ENCODE measurements around the gene ARMC12.
"Not testable (repeated sequence)": the region's sequence is repeated elsewhere in the genome, so short reads cannot be mapped to it uniquely, and the experiment has no call there.

ARMC12 gene, protein sequence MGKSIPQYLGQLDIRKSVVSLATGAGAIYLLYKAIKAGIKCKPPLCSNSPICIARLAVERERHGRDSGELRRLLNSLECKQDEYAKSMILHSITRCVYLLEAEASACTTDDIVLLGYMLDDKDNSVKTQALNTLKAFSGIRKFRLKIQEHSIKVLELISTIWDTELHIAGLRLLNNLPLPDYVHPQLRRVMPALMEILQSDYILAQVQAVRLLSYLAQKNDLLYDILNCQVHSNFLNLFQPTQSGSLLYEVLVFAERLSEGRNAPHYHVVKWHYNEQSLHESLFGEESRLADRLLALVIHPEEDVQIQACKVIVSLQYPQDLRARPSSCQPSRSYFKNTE

DNA sequence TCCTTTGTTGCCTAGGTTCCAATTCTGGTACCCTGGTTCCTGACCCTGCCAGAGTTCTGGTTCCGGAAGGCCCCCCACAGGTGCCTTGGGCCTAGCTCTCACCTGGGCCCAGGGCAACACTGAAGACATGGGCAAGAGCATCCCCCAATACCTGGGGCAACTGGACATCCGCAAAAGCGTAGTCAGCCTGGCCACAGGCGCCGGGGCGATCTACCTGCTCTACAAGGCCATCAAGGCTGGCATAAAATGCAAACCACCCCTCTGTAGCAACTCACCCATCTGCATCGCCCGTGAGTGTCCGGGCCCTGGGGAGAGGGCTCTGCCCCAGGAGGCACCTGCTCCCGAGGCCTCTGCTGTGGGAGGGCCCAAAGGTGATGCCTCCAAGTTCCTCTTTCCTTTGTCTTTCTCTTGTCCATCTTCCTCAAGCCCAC lies at the start of gene ARMC12:
ARMC12 (plus strand) TSS at position 51 of the 431 bp plus-strand sequence; CDS start at position 128, 77 bp downstream.
- in situ Hi-C loops (cut with HindIII; ENCODE audit: low pct_ligation_motif_present, low pct_unique_long_range_greater_than_20kb, low sequenced_read_pairs) = loop anchor here (25.0 kb wide), 1 partner anchor 175 kb away; no protein-coding TSS in a partner anchor
- no peak for DNase-seq

DNA sequence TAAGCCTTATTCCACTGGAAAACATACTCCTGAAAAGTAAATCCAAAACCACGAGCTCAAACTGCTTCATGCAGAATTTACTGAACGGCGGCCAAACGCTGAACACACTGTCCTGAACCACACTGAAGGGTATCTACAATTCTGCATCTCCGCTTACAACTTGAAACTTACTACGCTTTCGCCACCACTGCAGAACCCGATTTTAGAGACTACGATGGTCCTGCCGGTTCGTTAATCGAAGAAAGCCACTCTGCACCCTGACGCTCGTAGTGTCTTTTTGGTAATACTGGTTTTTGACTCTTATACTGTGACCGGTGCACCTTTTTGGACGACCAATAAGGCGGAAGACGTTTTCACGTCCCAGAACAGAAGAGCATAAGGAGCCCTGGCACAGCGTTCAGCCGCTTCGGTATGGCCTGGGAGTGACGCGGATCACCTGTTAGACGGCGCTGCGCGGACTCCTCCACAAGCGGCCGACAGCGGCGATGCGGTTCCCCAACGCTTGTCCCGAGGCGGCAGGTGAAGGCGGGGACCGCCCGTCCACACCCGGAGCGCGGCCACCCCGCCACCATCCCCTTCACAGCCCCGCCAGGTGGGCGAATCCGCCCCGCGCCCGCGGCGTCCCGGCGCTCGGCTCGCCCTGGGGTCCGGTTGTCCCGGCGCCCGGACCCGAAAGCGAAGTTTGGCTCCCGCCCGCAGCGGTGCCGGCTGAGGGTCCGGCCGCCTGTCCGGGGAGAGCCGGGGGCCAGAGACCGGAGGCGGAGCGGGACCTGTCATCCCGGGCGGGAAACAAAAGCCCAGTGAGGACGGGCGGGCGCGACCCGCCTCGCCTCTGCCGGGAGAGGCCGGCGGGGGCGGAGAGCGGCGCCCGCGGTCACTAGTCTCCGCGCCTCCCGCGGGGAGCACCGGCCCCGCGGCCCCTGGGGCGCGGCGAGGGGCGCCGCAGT lies 48.9 kb upstream of the ARMC12 start:
- peak; percentile 52 for DNase-seq
- in situ Hi-C loops (cut with HindIII; ENCODE audit: low pct_ligation_motif_present, low pct_unique_long_range_greater_than_20kb, low sequenced_read_pairs) = no loop called here

DNA sequence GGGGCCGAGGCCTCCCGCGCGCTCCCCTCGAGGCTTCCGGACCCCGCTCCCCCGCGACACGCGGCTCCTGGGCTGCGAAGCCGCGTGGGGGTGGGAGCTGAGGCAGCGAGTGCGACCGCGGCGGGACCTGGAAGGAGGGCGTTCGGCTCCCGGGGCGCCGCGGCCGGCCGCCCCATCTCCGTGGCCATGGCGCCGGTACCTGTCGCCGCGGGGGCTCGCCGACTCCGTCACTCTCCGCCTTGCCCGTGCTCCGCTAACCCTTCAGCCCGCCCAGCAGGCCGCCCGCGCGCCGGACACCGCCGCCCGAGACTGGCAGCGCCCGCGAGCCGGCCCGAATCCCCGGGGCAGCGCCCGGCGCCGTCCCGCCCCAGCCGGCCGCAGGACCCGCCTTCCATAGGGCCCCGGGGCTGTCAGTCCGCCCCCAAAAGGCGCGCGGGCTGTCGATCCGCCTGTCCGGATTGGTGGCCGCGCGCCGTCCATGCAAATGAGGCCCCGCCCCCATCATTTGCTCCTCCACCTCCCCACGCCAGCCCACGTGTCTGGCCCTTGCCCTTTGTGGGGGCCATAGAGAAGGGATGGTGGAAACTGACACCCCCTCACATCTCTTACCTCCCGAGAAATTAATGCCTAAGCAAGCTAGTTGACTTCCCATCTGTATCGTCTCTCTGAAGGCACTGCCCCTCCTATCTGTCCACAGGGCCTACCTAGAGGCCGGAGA lies 48.1 kb upstream of the ARMC12 start, which contains the start of gene FKBP5:
FKBP5 (minus strand) TSS at position 311 of the 718 bp plus-strand sequence. CDS start 46,091 bp downstream, outside the sequence.
- DNase-seq = peak; percentile 87
- in situ Hi-C loops (cut with HindIII; ENCODE audit: low pct_ligation_motif_present, low pct_unique_long_range_greater_than_20kb, low sequenced_read_pairs) = no loop called here

DNA sequence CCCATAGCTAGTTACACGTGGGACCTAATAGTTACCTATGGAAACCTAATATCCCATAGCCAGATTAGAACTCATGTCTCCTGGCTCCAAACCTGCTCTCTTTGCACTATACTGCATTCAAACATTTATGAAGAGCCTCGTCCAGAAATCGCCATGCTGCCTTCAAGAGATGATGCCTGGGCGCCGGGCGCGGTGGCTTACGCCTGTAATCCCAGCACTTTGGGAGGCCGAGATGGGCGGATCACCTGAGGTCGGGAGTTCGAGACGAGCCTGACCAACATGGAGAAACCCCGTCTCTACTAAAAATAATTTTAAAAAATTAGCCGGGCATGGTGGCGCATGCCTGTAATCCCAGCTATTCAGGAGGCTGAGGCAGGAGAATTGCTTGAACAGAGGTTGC lies 46.8 kb upstream of the ARMC12 start:
- in situ Hi-C loops (cut with HindIII; ENCODE audit: low pct_ligation_motif_present, low pct_unique_long_range_greater_than_20kb, low sequenced_read_pairs); DNase-seq: not testable (repeated sequence)

DNA sequence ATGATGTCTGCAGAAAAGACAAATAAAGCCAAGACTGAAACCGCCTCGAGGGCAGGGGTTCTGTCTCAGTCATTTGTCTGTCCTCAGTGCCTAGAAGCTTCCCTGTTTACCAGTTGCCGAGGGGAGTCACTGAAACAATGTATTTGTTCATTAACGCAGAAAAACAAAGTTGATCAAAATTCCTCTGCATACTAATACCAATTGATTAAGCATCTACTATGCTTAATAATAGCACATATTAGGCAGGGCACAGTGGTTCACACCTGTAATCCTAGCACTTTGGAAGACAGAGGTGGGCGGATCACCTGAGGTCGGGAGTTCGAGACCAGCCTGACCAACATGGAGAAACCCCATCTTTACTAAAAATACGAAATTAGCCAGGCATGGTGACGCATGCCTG lies 46.3 kb upstream of the ARMC12 start:
- no peak for DNase-seq
- in situ Hi-C loops (cut with HindIII; ENCODE audit: low pct_ligation_motif_present, low pct_unique_long_range_greater_than_20kb, low sequenced_read_pairs) = no loop called here

DNA sequence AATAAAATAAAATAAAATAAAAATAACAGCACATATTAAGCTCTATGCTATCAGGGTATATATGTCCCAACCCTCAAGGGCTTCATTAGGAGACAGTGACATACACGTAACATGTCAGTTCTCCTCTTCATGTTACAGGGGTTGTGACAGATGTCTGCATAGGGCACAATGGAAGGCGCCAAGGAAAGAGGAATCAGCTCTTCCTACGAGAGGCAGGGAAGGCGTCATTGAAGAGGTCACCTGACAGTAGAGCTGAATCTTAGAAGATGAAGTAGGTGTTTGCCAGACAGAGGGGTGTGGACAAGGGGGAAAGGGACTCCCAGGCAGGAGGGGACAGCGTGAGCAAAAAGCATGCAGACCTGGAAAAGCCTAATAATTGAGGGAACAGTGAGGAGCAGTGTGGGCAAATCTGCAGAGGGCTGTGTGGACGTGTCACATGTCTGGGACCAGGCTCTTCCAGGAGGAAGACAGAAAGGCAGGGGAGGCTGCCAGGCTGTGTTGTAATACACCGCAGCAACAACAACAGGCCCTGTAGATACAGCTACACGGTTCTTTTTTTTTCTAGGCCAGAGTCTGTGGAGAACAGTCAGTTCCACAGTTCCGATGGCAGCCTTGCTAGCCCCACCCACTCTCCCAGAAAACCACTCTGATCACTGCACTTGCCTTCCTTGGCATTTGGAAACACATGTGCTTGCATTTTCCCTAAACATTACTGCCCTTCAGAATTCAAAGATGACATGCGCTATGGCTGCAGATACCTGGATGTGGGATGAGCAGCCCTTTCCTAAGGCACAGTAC lies 45.6 kb upstream of the ARMC12 start:
- in situ Hi-C loops (cut with HindIII; ENCODE audit: low pct_ligation_motif_present, low pct_unique_long_range_greater_than_20kb, low sequenced_read_pairs) = no loop called here
- DNase-seq = no peak

DNA sequence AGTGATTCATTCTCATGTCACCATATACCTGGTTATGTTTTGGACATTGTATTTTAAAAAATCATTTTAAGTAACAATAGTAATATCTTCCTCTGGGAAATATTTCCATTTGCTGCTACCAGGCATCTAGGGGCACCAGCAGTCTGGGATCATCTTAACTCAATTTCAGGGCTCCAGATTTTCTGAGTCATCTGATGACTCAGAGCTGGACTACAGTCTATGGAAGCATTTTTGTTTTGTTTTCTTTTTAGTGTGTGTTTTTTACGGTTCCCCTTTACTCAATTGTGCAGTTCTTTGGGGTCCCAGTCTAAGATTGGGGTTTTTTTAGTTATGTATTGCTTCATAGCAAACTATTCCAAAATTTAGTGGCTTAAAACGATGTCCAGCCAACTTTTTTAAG lies 42.4 kb upstream of the ARMC12 start:
- no peak for DNase-seq
- in situ Hi-C loops (cut with HindIII; ENCODE audit: low pct_ligation_motif_present, low pct_unique_long_range_greater_than_20kb, low sequenced_read_pairs) = no loop called here

DNA sequence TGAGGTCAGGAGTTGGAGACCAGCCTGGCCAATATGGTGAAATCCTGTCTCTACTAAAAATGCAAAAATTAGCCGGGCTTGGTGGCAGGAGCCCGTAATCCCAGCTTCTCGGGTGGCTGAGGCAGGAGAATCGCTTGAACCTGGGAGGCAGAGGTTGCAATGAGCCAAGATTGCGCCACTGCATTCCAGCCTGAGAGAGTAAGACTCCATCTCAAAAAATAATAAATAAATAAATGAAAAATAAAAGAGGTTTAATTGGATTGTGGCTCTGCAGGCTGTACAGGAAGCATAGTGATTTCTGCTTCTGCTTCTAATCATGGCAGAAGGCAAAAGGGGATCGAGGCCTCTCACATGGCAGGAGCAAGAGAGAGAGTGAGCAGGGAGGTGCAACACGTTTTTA lies 38.4 kb upstream of the ARMC12 start:
- in situ Hi-C loops (cut with HindIII; ENCODE audit: low pct_ligation_motif_present, low pct_unique_long_range_greater_than_20kb, low sequenced_read_pairs) = not testable (repeated sequence)

DNA sequence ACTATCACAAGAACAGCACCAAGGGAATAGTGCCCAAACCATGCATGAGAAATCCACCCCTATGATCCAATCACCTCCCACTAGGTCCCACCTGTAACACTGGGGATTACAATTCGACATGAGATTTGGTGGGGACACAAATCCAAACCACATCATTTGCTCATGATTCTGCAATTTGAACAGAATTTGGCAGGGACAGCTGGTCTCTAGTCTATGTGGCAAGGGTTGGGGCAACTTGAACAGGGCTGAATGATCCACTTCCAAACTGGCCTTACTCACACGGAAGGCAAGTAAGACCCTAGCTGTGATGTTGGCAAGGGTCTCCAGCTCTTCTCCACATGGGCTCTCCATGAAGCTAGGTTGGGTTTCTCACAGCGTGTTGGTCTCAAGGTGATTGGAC lies 38.0 kb upstream of the ARMC12 start:
- no peak for DNase-seq
- in situ Hi-C loops (cut with HindIII; ENCODE audit: low pct_ligation_motif_present, low pct_unique_long_range_greater_than_20kb, low sequenced_read_pairs) = no loop called here

More for the DNA sequence above, 38.4 kb upstream of the ARMC12 start:
- not testable (repeated sequence) for DNase-seq

DNA sequence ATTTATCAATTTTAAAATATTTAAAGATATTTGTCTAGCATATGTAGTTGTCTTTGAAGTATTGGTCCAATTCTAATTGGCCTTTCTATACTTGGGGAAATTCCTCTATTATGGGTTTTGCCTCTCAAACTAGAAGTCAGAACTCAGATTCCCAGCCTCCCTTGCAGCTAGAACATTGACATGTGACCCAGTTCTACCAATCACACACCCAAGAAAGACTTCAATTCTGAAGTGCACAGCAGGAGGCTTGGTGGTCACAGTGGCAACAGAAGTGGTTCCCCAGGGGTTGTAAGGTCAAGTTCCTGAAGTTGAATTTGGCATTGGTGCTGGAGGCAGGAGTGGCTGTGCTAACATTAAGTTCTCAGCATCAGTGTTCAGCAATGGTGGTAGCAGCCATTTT lies 33.3 kb upstream of the ARMC12 start:
- DNase-seq = no peak
- in situ Hi-C loops (cut with HindIII; ENCODE audit: low pct_ligation_motif_present, low pct_unique_long_range_greater_than_20kb, low sequenced_read_pairs) = no loop called here

DNA sequence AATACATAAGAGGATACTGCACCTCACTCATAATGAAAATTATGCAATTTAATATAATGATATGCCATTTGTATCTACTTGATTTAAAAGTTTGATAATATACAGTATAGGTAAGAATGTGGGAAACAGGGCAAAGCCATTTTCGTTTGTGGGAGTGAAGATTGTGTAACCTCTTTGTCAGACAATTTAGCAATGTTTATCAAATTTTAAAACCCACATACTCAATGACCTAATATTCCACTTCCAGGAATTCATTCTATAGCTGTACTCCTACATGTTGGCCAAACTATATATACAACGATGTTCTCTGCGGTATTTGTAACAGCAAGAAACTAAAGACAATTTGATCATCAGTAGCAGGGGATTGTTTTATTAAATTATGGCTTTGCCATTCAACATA lies 30.4 kb upstream of the ARMC12 start:
- in situ Hi-C loops (cut with HindIII; ENCODE audit: low pct_ligation_motif_present, low pct_unique_long_range_greater_than_20kb, low sequenced_read_pairs) = no loop called here
- DNase-seq = no peak

DNA sequence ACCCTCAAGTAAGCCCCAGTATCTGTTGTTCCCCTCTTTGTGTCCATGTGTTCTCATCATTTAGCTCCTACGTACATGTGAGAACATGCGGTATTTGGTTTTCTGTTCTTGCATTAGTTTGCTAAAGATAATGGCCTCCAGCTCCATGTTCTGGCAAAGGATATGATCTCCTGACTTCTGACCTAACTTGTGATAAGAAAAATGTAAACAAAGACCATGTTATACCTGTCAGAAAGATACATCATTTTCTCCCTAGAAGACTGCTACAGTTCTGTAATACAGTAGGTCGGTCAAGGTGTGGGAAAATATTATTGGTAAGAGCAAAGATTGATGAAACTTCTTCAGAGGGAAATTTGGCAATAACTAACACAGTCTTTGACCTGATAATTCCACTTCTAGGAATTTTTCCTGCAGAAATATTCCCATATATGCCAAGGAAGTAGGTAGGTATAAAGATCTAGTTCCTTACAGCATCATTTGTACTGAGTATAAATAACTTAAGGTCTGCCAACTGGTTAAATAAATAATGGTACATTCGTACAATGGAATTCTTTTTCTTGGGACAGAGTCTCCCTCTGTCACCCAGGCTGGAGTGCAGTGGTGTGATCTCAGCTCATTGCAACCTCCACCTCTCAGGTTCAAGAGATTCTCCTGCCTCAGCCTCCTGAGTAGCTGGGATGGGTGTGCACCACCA lies 29.0 kb upstream of the ARMC12 start:
- in situ Hi-C loops (cut with HindIII; ENCODE audit: low pct_ligation_motif_present, low pct_unique_long_range_greater_than_20kb, low sequenced_read_pairs) = no loop called here
- no peak for DNase-seq

DNA sequence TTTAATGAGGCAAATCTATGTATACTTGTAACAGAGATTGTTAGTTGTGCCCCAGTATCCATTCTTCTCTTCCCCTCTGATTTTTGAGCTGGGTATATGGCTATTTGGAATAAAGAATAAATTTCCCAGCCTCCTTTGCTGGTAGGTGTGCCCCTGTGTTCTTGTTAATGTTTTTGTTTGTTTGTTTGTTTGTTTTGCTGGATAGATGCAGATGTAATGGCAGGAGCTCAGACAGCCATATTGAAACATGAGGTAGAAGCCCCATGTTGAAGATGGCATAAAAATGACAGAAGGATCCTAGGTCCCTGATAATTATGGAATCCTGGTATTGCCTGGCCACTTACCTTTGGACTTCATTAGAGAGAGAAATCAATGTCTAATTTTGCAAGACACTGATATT lies 28.2 kb upstream of the ARMC12 start:
- in situ Hi-C loops (cut with HindIII; ENCODE audit: low pct_ligation_motif_present, low pct_unique_long_range_greater_than_20kb, low sequenced_read_pairs) = no loop called here
- DNase-seq = no peak

DNA sequence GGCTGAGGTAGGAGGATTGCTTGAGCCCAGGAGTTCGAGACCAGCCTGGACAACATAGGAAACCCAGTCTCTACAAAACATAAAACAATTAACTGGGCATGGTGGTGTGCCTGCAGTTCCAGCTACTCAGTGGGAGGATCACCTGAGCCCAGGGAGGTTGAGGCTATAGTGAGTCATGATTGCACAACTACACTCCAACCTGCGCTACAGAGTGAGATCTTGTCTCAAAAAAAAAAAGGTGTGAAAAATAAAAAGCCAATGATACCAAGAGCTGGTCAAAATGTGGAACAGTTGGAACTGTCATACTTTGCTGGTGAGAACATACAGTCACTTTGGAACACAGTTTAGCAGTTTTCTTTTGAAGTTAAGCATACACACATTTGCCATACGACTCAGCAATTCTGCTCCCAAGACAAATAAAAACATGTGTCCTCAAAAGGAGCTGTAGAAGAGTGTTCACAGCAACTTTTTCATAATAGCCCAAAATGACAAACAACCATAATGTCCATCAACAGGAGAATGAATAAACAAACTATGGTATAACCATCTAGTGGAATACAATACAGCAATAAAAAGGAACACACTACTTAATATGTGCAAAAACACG lies 26.5 kb upstream of the ARMC12 start:
- in situ Hi-C loops (cut with HindIII; ENCODE audit: low pct_ligation_motif_present, low pct_unique_long_range_greater_than_20kb, low sequenced_read_pairs) = no loop called here
- no peak for DNase-seq

DNA sequence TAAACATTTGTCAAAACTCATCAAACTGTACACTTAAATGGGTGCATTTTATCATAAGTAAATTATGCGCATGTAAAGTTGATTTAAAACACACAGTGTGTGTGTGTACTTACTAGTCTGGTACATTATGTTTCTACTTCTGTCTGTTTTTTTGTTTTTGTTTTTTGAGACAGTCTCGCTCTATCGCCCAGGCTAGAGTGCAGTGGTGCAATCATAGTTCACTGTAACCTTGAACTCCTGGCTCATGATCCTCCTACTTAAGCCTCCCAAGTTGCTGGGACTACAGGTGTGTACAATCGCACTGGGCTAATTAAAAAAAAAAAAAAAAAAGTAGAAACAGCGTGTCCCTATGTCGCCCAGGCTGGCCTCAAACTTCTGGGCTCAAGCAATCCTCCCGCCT lies 25.1 kb upstream of the ARMC12 start:
- no peak for DNase-seq
- in situ Hi-C loops (cut with HindIII; ENCODE audit: low pct_ligation_motif_present, low pct_unique_long_range_greater_than_20kb, low sequenced_read_pairs) = no loop called here

DNA sequence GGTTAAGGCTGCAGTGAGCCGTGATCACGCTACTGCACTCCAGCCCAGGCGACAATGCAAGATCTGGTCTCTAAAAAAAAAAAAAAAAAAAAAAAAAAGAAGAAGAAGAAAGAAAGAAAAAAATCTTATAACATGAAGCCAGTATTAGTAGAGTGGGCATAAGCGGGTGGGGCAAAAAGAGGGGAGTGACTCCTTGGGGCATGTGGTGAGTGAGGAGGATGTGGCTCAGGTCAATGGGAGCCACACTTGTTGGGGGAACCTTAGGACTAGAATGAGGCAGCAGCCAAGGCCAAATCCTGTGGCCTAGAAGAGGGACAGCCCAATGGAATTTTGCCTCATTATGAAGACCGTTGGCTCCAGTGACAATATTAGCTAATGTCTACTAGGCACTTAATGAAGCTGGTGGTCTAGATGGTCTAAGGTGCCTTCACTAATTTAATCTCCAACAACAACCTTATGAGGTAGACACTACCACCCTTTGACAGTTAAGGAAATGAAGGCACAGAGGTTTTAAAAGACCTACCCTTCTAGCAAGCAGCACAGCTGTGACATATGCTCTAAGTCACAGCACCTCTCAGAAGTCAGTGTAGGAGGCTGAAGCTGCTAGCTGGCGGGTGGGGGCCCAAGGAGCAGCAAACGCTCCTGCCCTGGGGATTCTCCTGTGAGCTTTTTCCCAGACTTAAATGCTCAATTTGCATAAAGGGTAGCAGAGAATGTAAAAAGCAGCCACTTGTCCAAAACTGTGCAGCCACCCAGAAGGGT lies 23.6 kb upstream of the ARMC12 start:
- DNase-seq = no peak
- in situ Hi-C loops (cut with HindIII; ENCODE audit: low pct_ligation_motif_present, low pct_unique_long_range_greater_than_20kb, low sequenced_read_pairs) = no loop called here

Data from ACHN (cell line).